ENCODE measurements around the gene PTPRR. TPM values are rescaled to one million over a fixed set of nuclear protein-coding genes. Genes with fewer than 3 reads are reported as not detected.

Gene PTPRR
- total RNA-seq, 1 donor from 2014 or later = 1.4 TPM

DNA sequence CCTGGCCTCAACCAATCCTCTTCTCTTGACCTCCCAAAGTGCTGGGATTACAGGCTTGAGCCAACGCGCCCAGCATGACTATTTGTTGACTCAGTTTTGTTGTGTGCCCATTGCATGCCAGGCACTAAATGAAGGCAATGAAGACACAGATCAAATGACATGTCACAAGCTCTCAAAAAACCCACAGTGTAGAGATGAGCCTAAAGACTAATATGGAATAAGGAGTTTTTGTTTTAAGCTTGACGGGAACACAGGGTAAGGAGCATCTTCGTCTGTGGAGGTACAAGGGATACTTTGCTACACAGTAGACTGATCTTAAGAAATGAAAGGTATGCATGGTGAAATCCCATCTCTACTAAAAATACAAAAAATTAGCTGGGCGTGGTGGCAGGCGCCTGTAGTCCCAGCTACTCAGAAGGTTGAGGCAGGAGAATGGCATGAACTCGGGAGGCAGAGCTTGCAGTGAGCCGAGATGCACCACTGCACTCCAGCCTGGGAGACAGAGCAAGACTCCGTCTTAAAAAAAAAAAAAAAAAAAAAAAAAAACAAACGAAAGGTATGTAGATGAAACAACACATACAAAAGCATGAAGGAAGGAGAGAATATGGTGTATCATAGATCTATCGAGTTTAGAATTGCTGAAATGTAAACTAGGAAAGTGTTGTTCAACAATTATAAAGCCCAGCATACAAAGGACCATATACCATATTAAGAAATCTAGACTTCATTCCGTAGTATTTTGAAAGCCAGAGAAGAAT lies 161.2 kb downstream of the PTPRR start:
- Histone ChIP-seq H3K9me3 (no peaks in the 10 kb centered on the region), H3K27me3 (ENCODE audit: low read depth) (no peaks in the 10 kb centered on the region), H3K4me1 (no peaks in the 10 kb centered on the region), H3K27ac (no peak overlapping the region), H3K4me3 (no peak overlapping the region), H3K36me3 (no peaks in the 10 kb centered on the region)
- ATAC-seq (no peak), DNase-seq (no peak)
- no peak for TF ChIP-seq CTCF (IDR thresholded peaks at IDR 0.05)
- intact Hi-C loops (cut with DNase I) = no loop called here

GRCh38 chr12:70758494-70758845 lies 162.1 kb downstream of the PTPRR start:
- H3K4me3 ChIP-seq = no peak overlapping the region
- no peaks in the 10 kb centered on the region for H3K27me3 ChIP-seq (ENCODE audit: low read depth)
- no peaks in the 10 kb centered on the region for H3K4me1 ChIP-seq
- intact Hi-C loops (cut with DNase I) = no loop called here
- H3K36me3 ChIP-seq = no peaks in the 10 kb centered on the region
- ATAC-seq = no peak
- H3K9me3 ChIP-seq = no peaks in the 10 kb centered on the region
- H3K27ac ChIP-seq = no peak overlapping the region
- DNase-seq = no peak
- no peak for TF ChIP-seq CTCF (IDR thresholded peaks at IDR 0.05)

DNA sequence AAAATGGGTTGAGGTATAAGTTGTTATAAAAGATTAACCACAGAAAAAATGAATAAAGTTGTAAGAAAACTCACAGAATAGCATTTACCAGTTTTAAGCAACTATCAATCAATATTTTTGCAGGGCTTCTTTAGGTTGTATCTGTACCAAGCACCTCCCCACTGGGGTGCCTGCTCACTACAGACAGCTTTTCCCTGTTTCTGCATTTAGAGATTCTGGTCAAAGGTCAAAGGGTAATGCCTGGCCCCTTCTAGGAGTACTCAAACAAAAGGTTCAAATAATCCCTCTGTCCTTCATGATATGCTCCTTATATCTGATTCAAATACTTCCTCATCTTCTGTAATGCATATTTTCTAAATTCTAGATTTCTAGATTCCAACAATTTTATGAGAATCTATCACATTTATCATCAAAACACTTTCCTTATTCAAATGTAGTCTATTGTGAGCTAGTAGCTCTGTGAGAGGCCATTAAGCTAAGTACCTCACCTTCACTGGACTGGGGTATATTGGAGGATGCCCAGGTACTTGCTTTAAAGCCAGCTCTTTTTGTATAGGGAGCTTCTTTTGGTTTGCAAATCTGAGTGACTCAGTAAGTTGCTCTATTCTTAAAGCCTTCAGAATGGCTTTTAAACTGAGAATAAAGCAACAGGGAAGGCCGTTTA lies 162.6 kb downstream of the PTPRR start:
- Histone ChIP-seq H3K4me1 (no peaks in the 10 kb centered on the region), H3K9me3 (no peaks in the 10 kb centered on the region), H3K27ac (no peak overlapping the region), H3K27me3 (ENCODE audit: low read depth) (no peaks in the 10 kb centered on the region), H3K36me3 (no peaks in the 10 kb centered on the region), H3K4me3 (no peak overlapping the region)
- DNase-seq (no peak), ATAC-seq (no peak)
- no peak for TF ChIP-seq CTCF (IDR thresholded peaks at IDR 0.05)
- intact Hi-C loops (cut with DNase I) = no loop called here

- TF ChIP-seq CTCF (IDR thresholded peaks at IDR 0.05) = no peak
- DNase-seq (no peak), ATAC-seq (no peak)
- no peak overlapping the region for H3K4me3 ChIP-seq
- no peaks in the 10 kb centered on the region for H3K36me3 ChIP-seq
- no peaks in the 10 kb centered on the region for H3K27me3 ChIP-seq (ENCODE audit: low read depth)
- H3K9me3 ChIP-seq = no peaks in the 10 kb centered on the region
- H3K4me1 ChIP-seq = no peaks in the 10 kb centered on the region
- intact Hi-C loops (cut with DNase I) = no loop called here
- H3K27ac ChIP-seq = no peak overlapping the region
These were observed 163.7 kb downstream of the PTPRR start for GRCh38 chr12:70756791-70757190.

GRCh38 chr12:70756118-70756517 lies 164.4 kb downstream of the PTPRR start:
- Histone ChIP-seq H3K4me3 (no peak overlapping the region), H3K27me3 (ENCODE audit: low read depth) (no peaks in the 10 kb centered on the region), H3K36me3 (no peaks in the 10 kb centered on the region), H3K27ac (no peak overlapping the region), H3K9me3 (no peaks in the 10 kb centered on the region), H3K4me1 (no peaks in the 10 kb centered on the region)
- ATAC-seq (no peak), DNase-seq (no peak)
- intact Hi-C loops (cut with DNase I) = no loop called here
- no peak for TF ChIP-seq CTCF (IDR thresholded peaks at IDR 0.05)
